Activated CD8-positive, alpha-beta T cell treated with anti-CD3 and anti-CD28 coated beads for 36 hours (primary cell): ENCODE measurements around the gene HBA1. TPM values are rescaled to one million over a fixed set of nuclear protein-coding genes. Genes with fewer than 3 reads are reported as not detected.
"Not testable (repeated sequence)": the region's sequence is repeated elsewhere in the genome, so short reads cannot be mapped to it uniquely, and the experiment has no call there.

Experiments
- ATAC-seq: fragments of 200-7000 bp; cut with Tn5 transposase; one replicate; pipeline ENCODE4 v1.10.0; 2021; ENCODE audit warnings: mild to moderate bottlenecking, moderate library complexity
- CTCF ChIA-PET: fragments of 350-600 bp; sonication (Branson Sonifier 250); formaldehyde crosslinking; loops from one replicate; lab custom pipeline; 2021; ENCODE audit warnings: antibody characterized with exemption; lab: Charles Lee
- POLR2A ChIA-PET: fragments of 350-600 bp; sonication (Branson Sonifier 250); formaldehyde crosslinking; loops from one replicate; lab custom pipeline; 2021; ENCODE audit warnings: antibody characterized with exemption; lab: Charles Lee
- DNase-seq: peaks from one replicate; pipeline ENCODE4 v3.0.0-alpha.2; 2020
- H3K27ac Mint-ChIP-seq: one replicate; pipeline ENCODE4 v1.8.0; 2021; ENCODE audit warnings: mild to moderate bottlenecking, mixed read lengths
- H3K27me3 Mint-ChIP-seq: one replicate; pipeline ENCODE4 v1.8.0; 2021; ENCODE audit warnings: mixed read lengths
- H3K36me3 Mint-ChIP-seq: one replicate; pipeline ENCODE4 v1.8.0; 2021; ENCODE audit warnings: low read depth, mixed read lengths
- H3K4me1 Mint-ChIP-seq: one replicate; pipeline ENCODE4 v1.8.0; 2021; ENCODE audit warnings: low read depth, mixed read lengths
- H3K4me3 Mint-ChIP-seq: one replicate; pipeline ENCODE4 v1.8.0; 2021; ENCODE audit warnings: mild to moderate bottlenecking, moderate library complexity, mixed read lengths
- H3K9me3 Mint-ChIP-seq: one replicate; pipeline ENCODE4 v1.8.0; 2021; ENCODE audit warnings: mixed read lengths
- intact Hi-C: fragments of 100-400 bp; cut with micrococcal nuclease; formaldehyde crosslinking; loops from one replicate; pipeline ENCODE4 v1.10.0; 2022
- total RNA-seq, 2 experiments: library from RNA; stranded (reverse); gene quantifications; one replicate each; pipeline ENCODE4 v1.2.3, GENCODE V29; 2021
- TF ChIP-seq, protein P1 (sequence below): fragments of 200-600 bp; IDR thresholded peaks from one replicate; pipeline ENCODE4 v1.8.0; 2022; ENCODE audit warnings: antibody characterized with exemption, mild to moderate bottlenecking

The HBA1 gene
- total RNA-seq, 2 experiments from 2014 or later, result not detected

DNA sequence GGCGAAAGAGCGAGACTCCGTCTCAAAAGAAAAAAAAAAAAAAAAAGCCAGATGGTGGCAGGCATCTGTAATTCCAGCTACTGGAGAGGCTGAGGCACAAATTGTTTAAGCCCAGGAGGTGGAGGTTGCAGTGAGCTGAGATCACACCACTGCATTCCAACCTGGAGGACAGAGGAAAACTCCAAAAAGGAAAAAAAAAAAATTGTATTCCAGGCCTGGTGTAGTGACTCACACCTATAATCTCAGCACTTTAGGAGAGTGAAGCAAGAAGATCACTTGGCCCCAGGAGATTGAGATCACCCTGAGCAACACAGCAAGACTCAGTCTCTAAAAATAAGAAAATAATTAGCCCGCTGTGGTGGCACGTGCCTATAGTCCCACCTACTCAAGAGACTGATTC, 23.9 kb downstream of the HBA1 start:
- TF ChIP-seq, protein P1, sequence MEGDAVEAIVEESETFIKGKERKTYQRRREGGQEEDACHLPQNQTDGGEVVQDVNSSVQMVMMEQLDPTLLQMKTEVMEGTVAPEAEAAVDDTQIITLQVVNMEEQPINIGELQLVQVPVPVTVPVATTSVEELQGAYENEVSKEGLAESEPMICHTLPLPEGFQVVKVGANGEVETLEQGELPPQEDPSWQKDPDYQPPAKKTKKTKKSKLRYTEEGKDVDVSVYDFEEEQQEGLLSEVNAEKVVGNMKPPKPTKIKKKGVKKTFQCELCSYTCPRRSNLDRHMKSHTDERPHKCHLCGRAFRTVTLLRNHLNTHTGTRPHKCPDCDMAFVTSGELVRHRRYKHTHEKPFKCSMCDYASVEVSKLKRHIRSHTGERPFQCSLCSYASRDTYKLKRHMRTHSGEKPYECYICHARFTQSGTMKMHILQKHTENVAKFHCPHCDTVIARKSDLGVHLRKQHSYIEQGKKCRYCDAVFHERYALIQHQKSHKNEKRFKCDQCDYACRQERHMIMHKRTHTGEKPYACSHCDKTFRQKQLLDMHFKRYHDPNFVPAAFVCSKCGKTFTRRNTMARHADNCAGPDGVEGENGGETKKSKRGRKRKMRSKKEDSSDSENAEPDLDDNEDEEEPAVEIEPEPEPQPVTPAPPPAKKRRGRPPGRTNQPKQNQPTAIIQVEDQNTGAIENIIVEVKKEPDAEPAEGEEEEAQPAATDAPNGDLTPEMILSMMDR, result no peak
- Mint-ChIP-seq H3K4me3 (no peak overlapping the region), H3K27me3 (no peaks in the 10 kb centered on the region), H3K4me1 (no peaks in the 10 kb centered on the region), H3K9me3 (no peaks in the 10 kb centered on the region), H3K27ac (no peak overlapping the region), H3K36me3 (peaks cover 35% of the 10 kb centered on the region)
- ChIA-PET POLR2A (interaction anchor here (1.5 kb wide), 1 partner anchor 34 kb away, joined by 5 read pairs; the partner anchor contains the start of gene FAM234A), CTCF (interaction anchor here (1.9 kb wide), 1 partner anchor 104 kb away, joined by 4 read pairs; no protein-coding TSS in a partner anchor)
- intact Hi-C loops, result no loop called here
- DNase-seq (no peak), ATAC-seq (no peak)

DNA sequence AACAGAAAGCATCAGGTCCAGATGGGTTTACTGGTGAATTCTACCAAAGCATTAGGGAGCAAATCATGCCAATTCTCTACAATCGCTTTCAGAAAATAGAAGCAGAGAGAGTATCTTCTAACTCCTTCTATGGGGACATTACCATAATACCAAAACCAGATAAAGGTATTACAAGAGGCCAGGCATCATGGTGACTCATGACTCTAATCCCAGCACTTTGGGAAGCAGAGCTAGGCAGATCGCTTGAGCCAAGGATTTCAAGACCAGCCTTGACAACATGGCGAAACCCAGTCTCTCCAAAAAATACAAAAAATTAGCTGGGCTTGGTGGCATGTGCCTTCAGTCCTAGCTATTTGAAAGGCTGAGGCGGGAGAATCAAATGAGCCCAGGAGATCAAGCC, 26.8 kb downstream of the HBA1 start:
- ATAC-seq, result no peak
- peaks cover 6% of the 10 kb centered on the region for H3K4me1 Mint-ChIP-seq
- no peak overlapping the region for H3K4me3 Mint-ChIP-seq
- no peak for DNase-seq
- TF ChIP-seq, protein P1, result no peak
- POLR2A ChIA-PET, result no interaction called here
- intact Hi-C loops, result no loop called here
- H3K27me3 Mint-ChIP-seq, result no peaks in the 10 kb centered on the region
- CTCF ChIA-PET, result no interaction called here
- no peaks in the 10 kb centered on the region for H3K9me3 Mint-ChIP-seq
- no peak overlapping the region for H3K27ac Mint-ChIP-seq
- peaks cover 42% of the 10 kb centered on the region for H3K36me3 Mint-ChIP-seq

GRCh38 chr16:204046-204445, 27.6 kb downstream of the HBA1 start:
- POLR2A ChIA-PET, H3K4me3 Mint-ChIP-seq, H3K9me3 Mint-ChIP-seq, CTCF ChIA-PET, intact Hi-C loops, ATAC-seq, H3K27me3 Mint-ChIP-seq, H3K4me1 Mint-ChIP-seq, DNase-seq, H3K27ac Mint-ChIP-seq: not testable (repeated sequence)
- peaks cover 44% of the 10 kb centered on the region for H3K36me3 Mint-ChIP-seq

DNA sequence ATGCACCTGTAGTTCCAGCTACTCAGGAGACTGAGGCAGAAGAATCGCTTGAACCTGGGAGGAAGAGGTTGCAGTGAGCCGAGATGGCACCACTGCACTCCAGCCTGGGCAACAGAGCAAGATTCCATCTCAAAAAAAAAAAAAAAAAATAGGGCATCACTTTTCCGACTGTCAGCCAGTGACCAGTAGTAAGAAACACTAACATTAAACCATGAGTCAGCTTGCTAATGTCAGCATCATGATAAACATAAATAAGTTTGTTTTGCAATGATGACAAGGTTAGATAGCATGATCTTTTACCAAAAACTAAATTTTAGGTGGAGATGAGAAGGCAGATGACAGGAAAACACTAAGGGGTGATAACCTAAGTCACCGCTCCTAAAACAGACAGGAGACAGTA, 32.9 kb downstream of the HBA1 start:
- H3K4me1 Mint-ChIP-seq, DNase-seq, H3K4me3 Mint-ChIP-seq, H3K27me3 Mint-ChIP-seq, intact Hi-C loops, H3K27ac Mint-ChIP-seq, H3K9me3 Mint-ChIP-seq, ATAC-seq: not testable (repeated sequence)
- POLR2A ChIA-PET, result interaction anchor here (0.9 to 1.7 kb wide), 3 partner anchors 12 to 19 kb away, joined by 3 to 6 read pairs (median 4); partner anchors contain the start of gene LUC7L
- H3K36me3 Mint-ChIP-seq, result peaks cover 38% of the 10 kb centered on the region
- CTCF ChIA-PET, result interaction anchor here (1.8 to 2.3 kb wide), 3 partner anchors 15 to 152 kb away, joined by 4 to 9 read pairs (median 5); no protein-coding TSS in a partner anchor

GRCh38 chr16:211631-212180, 35.2 kb downstream of the HBA1 start:
- H3K36me3 Mint-ChIP-seq, result peaks cover 31% of the 10 kb centered on the region
- H3K27ac Mint-ChIP-seq, H3K4me1 Mint-ChIP-seq, ATAC-seq, H3K9me3 Mint-ChIP-seq, H3K4me3 Mint-ChIP-seq, intact Hi-C loops, H3K27me3 Mint-ChIP-seq, DNase-seq: not testable (repeated sequence)
- CTCF ChIA-PET, result interaction anchor here (2.0 kb wide), 1 partner anchor 105 kb away, joined by 5 read pairs; no protein-coding TSS in a partner anchor
- POLR2A ChIA-PET, result interaction anchor here (1.1 kb wide), 1 partner anchor 30 kb away, joined by 3 read pairs; no protein-coding TSS in a partner anchor

DNA sequence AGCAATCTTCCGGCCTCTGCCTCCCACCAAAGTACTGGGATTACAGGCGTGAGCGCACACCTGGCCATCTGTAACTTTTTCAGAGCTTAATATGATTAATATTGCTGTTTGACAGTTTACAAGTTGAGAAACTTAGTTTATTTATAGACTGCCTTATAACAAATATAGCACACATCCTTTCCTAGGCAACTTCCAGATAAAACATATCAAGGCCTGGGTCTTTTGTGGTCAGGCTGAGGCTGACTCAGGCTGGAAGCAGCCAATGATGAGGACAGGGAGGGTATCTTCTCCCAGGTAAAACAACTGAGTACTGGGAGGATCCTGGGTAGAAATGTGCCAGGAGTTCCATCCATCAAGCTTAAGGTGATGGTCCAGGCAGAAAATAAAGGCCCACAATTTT, 36.5 kb downstream of the HBA1 start:
- ATAC-seq (no peak), DNase-seq (no peak)
- Mint-ChIP-seq H3K36me3 (peaks cover 30% of the 10 kb centered on the region), H3K27ac (peak overlapping the region; percentile 9), H3K4me1 (peaks cover 3% of the 10 kb centered on the region), H3K4me3 (no peak overlapping the region), H3K9me3 (no peaks in the 10 kb centered on the region), H3K27me3 (no peaks in the 10 kb centered on the region)
- ChIA-PET POLR2A (interaction anchor here (0.9 to 1.2 kb wide), 2 partner anchors 8 to 16 kb away, joined by 3 to 4 read pairs; no protein-coding TSS in a partner anchor), CTCF (interaction anchor here (0.6 kb wide), 1 partner anchor 147 kb away, joined by 3 read pairs; no protein-coding TSS in a partner anchor)
- intact Hi-C loops, result no loop called here
- TF ChIP-seq, protein P1, result no peak
